HepG2 (cell line): Measurements from ENCODE around the gene SLC25A25.

ENCODE experiments used
- CTCF ChIP-seq: sonication (generic); formaldehyde crosslinking; IDR thresholded peaks from 2 replicates; pipeline ENCODE4 v1.5.0; 2020; ENCODE audit warnings: mild to moderate bottlenecking, missing genetic modification reagents, moderate library complexity
- FOXA3 ChIP-seq: IDR thresholded peaks from 2 replicates; pipeline ENCODE4 v1.6.1; 2016; ENCODE audit warnings: missing genetic modification reagents, missing compliant biosample characterization
- GABPB1 ChIP-seq: IDR thresholded peaks from 2 replicates; pipeline ENCODE4 v1.6.1; 2016; ENCODE audit warnings: mild to moderate bottlenecking, missing genetic modification reagents, moderate library complexity, missing compliant biosample characterization
- RAD21 ChIP-seq: fragments of 450-650 bp; formaldehyde crosslinking; IDR thresholded peaks from 2 replicates; pipeline ENCODE4 v1.5.0; 2020; ENCODE audit warnings: mild to moderate bottlenecking
- RAD51 ChIP-seq: fragments of 450-650 bp; IDR thresholded peaks from 2 replicates; pipeline ENCODE4 v1.6.1; 2016; ENCODE audit warnings: borderline replicate concordance
- RBM39 ChIP-seq: fragments of 200-400 bp; formaldehyde crosslinking; IDR thresholded peaks from one replicate; pipeline ENCODE4 v1.6.1; 2018; ENCODE audit warnings: antibody characterized with exemption, mild to moderate bottlenecking, low read depth, low read length; ENCODE audit not compliant: poor library complexity, severe bottlenecking
- SIN3B ChIP-seq: fragments of 150-350 bp; IDR thresholded peaks from 2 replicates; pipeline ENCODE4 v1.6.1; 2014; ENCODE audit warnings: low read length
- SNAPC5 ChIP-seq: sonication (generic); formaldehyde crosslinking; IDR thresholded peaks from 2 replicates; pipeline ENCODE4 v1.8.1; 2023; ENCODE audit warnings: mild to moderate bottlenecking, missing genetic modification reagents, borderline replicate concordance
- SRSF9 ChIP-seq: fragments of 200-400 bp; formaldehyde crosslinking; IDR thresholded peaks from 2 replicates; pipeline ENCODE4 v1.6.1; 2018; ENCODE audit warnings: borderline replicate concordance, mild to moderate bottlenecking, low read depth, low read length; ENCODE audit not compliant: insufficient read depth, poor library complexity, severe bottlenecking
- ZEB1 ChIP-seq: IDR thresholded peaks from 2 replicates; pipeline ENCODE4 v1.6.1; 2012; ENCODE audit warnings: mild to moderate bottlenecking, low read depth, inconsistent platforms; ENCODE audit not compliant: insufficient replicate concordance
- ZNF790 ChIP-seq: sonication (generic); formaldehyde crosslinking; IDR thresholded peaks from 2 replicates; pipeline ENCODE4 v1.8.0; 2022; ENCODE audit warnings: missing genetic modification reagents, mild to moderate bottlenecking, borderline replicate concordance

GRCh38 chr9:128099231-128099931 is 31.3 kb downstream of the SLC25A25 start:
- TF ChIP-seq RAD51 = no peak
- no peak for TF ChIP-seq ZEB1
- no peak for TF ChIP-seq CTCF
- no peak for TF ChIP-seq ZNF790
- no peak for TF ChIP-seq RBM39
- TF ChIP-seq SNAPC5 (CRISPR knock-in tag) = no peak
- TF ChIP-seq SRSF9 = no peak
- TF ChIP-seq FOXA3 (CRISPR knock-in tag) = no peak
- TF ChIP-seq SIN3B = no peak
- no peak for TF ChIP-seq GABPB1 (CRISPR knock-in tag)
- no peak for TF ChIP-seq RAD21 (CRISPR knock-in tag)
